ENCODE results near the gene ROBO1.
"Not testable (repeated sequence)": the region's sequence is repeated elsewhere in the genome, so short reads cannot be mapped to it uniquely, and the experiment has no call there.

ROBO1 gene

GRCh38 chr3:78697426-78697825 lies 1070.4 kb downstream of the ROBO1 start:
- WGBS, result 94% methylated on average over 5 of the region's 5 CpGs
- Histone ChIP-seq H3K9me3 (ENCODE audit: insufficient read depth, low read depth, low read length) (no peaks in the 10 kb centered on the region), H3K4me1 (ENCODE audit: insufficient read depth, low read length) (no peaks in the 10 kb centered on the region), H3K27me3 (ENCODE audit: insufficient read depth, low read length) (no peaks in the 10 kb centered on the region), H3K27ac (ENCODE audit: low read depth, low read length) (no peak overlapping the region), H3K4me3 (ENCODE audit: low read length) (no peak overlapping the region), H3K9ac (ENCODE audit: low read depth, low read length) (no peak overlapping the region), H3K36me3 (ENCODE audit: insufficient read depth, low read length) (no peaks in the 10 kb centered on the region)

DNA sequence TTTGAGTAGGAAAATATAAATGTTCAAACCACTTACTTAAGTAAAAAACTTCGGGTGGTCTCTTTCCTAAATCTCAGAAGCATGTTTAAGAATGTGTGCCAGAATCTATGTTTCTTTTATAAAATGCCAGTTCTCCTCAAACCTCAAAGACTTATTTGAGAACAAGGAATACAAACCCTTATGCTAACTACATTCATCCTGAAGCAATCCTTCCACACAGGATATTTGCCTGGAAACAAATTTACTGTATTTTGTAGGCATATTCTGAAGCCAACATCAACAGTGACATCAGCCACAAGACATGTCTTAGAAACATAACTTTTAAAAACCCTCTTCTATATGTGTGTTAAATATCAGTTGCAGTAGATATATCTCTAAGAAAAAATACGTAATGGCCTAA lies 1077.0 kb downstream of the ROBO1 start:
- WGBS, result no CpG with 5 or more reads among the region's 2 CpGs
- peaks cover 4% of the 10 kb centered on the region; the same call in 1 of the 2 replicates for H3K36me3 ChIP-seq (ENCODE audit: insufficient read depth, low read length)
- H3K9ac ChIP-seq (ENCODE audit: low read depth, low read length), result no peak overlapping the region
- no peak overlapping the region for H3K27ac ChIP-seq (ENCODE audit: low read depth, low read length)
- no peaks in the 10 kb centered on the region for H3K27me3 ChIP-seq (ENCODE audit: insufficient read depth, low read length)
- no peaks in the 10 kb centered on the region for H3K9me3 ChIP-seq (ENCODE audit: insufficient read depth, low read depth, low read length)
- H3K4me1 ChIP-seq (ENCODE audit: insufficient read depth, low read length), result no peaks in the 10 kb centered on the region
- no peak overlapping the region for H3K4me3 ChIP-seq (ENCODE audit: low read length)

DNA sequence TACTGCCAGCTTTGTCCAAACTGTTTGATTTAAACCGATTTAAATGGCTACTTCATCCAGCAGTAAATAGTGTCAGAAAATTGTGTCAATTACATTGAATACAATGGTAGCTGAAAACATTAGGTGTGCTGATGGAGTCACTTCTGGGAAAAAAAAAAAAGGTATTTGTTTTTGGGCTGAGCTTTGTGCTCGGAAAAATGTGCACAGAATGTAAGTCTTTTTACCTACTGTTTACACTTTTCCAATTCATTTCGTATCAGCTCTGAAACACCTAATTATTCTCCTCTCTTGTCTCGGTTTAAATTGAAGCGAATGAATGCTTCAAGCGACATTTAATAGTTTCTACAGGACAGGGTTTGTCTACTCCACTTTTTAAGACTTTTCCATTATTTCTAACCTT lies 1078.4 kb downstream of the ROBO1 start:
- WGBS, result 88% methylated on average over 6 of the region's 6 CpGs

GRCh38 chr3:78687520-78687919 lies 1080.3 kb downstream of the ROBO1 start:
- 98% methylated on average over 4 of the region's 4 CpGs for WGBS
- Histone ChIP-seq H3K9ac (ENCODE audit: low read depth, low read length) (no peak overlapping the region), H3K36me3 (ENCODE audit: insufficient read depth, low read length) (peaks cover 20% of the 10 kb centered on the region), H3K27ac (ENCODE audit: low read depth, low read length) (no peak overlapping the region), H3K4me3 (ENCODE audit: low read length) (no peak overlapping the region), H3K9me3 (ENCODE audit: insufficient read depth, low read depth, low read length) (no peaks in the 10 kb centered on the region), H3K27me3 (ENCODE audit: insufficient read depth, low read length) (no peaks in the 10 kb centered on the region), H3K4me1 (ENCODE audit: insufficient read depth, low read length) (no peaks in the 10 kb centered on the region)

More for the DNA sequence above, 1078.4 kb downstream of the ROBO1 start:
- Histone ChIP-seq H3K4me1 (ENCODE audit: insufficient read depth, low read length) (no peaks in the 10 kb centered on the region), H3K9me3 (ENCODE audit: insufficient read depth, low read depth, low read length) (no peaks in the 10 kb centered on the region), H3K36me3 (ENCODE audit: insufficient read depth, low read length) (peaks cover 15% of the 10 kb centered on the region), H3K27me3 (ENCODE audit: insufficient read depth, low read length) (no peaks in the 10 kb centered on the region), H3K27ac (ENCODE audit: low read depth, low read length) (no peak overlapping the region), H3K4me3 (ENCODE audit: low read length) (no peak overlapping the region), H3K9ac (ENCODE audit: low read depth, low read length) (no peak overlapping the region)

- Histone ChIP-seq H3K4me3 (ENCODE audit: low read length) (no peak overlapping the region), H3K9me3 (ENCODE audit: insufficient read depth, low read depth, low read length) (no peaks in the 10 kb centered on the region), H3K4me1 (ENCODE audit: insufficient read depth, low read length) (no peaks in the 10 kb centered on the region), H3K9ac (ENCODE audit: low read depth, low read length) (no peak overlapping the region), H3K27me3 (ENCODE audit: insufficient read depth, low read length) (no peaks in the 10 kb centered on the region), H3K27ac (ENCODE audit: low read depth, low read length) (no peak overlapping the region), H3K36me3 (ENCODE audit: insufficient read depth, low read length) (peaks cover 24% of the 10 kb centered on the region)
- no CpG with 5 or more reads among the region's 2 CpGs for WGBS
Measured at GRCh38 chr3:78683284-78683683, 1084.5 kb downstream of the ROBO1 start.

DNA sequence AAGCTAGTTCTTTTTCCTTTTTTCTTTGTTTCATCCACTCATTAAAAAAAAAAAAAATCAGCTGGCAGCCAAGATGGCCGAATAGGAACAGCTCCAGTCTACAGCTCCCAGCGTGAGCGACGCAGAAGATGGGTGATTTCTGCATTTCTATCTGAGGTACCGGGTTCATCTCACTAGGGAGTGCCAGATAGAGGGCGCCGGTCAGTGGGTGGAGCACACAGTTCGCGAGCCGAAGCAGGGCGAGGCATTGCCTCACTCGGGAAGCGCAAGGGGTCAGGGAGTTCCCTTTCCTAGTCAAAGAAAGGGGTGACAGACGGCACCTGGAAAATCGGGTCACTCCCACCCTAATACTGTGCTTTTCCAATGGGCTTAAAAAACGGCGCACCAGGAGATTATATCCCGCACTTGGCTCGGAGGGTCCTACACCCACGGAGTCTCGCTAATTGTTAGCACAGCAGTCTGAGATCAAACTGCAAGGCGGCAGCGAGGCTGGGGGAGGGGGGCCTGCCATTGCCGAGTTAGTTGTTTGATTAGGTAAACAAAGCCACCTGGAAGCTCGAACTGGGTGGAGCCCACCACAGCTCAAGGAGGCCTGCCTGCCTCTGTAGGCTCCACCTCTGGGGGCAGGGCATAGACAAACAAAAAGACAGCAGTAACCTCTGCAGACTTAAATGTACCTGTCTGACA lies 1092.5 kb downstream of the ROBO1 start:
- H3K27me3 ChIP-seq (ENCODE audit: insufficient read depth, low read length); H3K9me3 ChIP-seq (ENCODE audit: insufficient read depth, low read depth, low read length); H3K36me3 ChIP-seq (ENCODE audit: insufficient read depth, low read length); H3K9ac ChIP-seq (ENCODE audit: low read depth, low read length); H3K27ac ChIP-seq (ENCODE audit: low read depth, low read length); H3K4me1 ChIP-seq (ENCODE audit: insufficient read depth, low read length): not testable (repeated sequence)
- peak overlapping the region; percentile 36 for H3K4me3 ChIP-seq (ENCODE audit: low read length)
- WGBS, result 71% methylated on average over 25 of the region's 25 CpGs

GRCh38 chr3:78670746-78671145 lies 1097.1 kb downstream of the ROBO1 start:
- Histone ChIP-seq H3K9ac (ENCODE audit: low read depth, low read length) (no peak overlapping the region), H3K9me3 (ENCODE audit: insufficient read depth, low read depth, low read length) (peaks cover 3% of the 10 kb centered on the region; the same call in 1 of the 2 replicates), H3K27me3 (ENCODE audit: insufficient read depth, low read length) (no peaks in the 10 kb centered on the region), H3K4me1 (ENCODE audit: insufficient read depth, low read length) (no peaks in the 10 kb centered on the region), H3K27ac (ENCODE audit: low read depth, low read length) (no peak overlapping the region), H3K4me3 (ENCODE audit: low read length) (no peak overlapping the region), H3K36me3 (ENCODE audit: insufficient read depth, low read length) (peaks cover 32% of the 10 kb centered on the region)
- no CpG with 5 or more reads among the region's 4 CpGs for WGBS

DNA sequence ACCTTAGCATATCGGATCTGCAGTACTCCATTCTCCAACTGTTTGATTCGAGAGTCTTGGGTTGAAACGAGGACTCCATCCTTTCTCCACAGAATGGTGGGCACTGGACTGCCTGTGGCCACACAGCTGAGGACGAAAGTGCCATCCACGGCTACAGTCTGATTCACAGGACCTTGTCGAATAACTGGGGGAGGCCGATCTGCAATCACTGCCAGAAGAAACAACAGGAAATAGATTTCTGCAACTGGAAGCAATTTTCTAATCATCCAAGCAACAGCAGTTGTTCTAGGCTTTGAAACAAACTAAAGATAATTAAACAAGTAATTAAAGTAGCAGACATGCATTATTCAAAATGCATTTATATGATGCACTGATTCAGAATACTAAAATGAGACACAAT lies 1097.7 kb downstream of the ROBO1 start:
- 94% methylated on average over 7 of the region's 7 CpGs for WGBS

DNA sequence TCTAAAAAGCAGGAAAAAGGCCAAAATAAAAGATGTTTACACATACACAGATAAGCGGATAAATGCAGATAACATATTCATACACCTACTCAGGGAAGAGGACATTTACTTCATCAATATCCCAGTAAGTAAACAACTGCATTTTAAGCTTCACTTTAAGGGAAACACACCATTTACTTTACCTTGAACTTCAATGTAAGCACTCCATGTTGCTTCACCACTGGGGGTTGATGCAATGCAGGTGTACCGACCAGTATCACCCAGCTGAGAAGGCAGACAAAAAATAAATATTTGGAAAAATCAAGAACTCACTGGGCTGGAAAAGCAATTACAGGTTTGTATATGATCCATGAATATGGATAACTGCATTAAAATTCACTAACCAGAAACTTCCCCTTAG lies 1099.5 kb downstream of the ROBO1 start:
- Histone ChIP-seq H3K27me3 (ENCODE audit: insufficient read depth, low read length) (no peaks in the 10 kb centered on the region), H3K9me3 (ENCODE audit: insufficient read depth, low read depth, low read length) (no peaks in the 10 kb centered on the region), H3K4me1 (ENCODE audit: insufficient read depth, low read length) (no peaks in the 10 kb centered on the region), H3K36me3 (ENCODE audit: insufficient read depth, low read length) (peaks cover 31% of the 10 kb centered on the region), H3K9ac (ENCODE audit: low read depth, low read length) (no peak overlapping the region), H3K27ac (ENCODE audit: low read depth, low read length) (no peak overlapping the region), H3K4me3 (ENCODE audit: low read length) (no peak overlapping the region)
- WGBS, result 70% methylated on average over 2 of the region's 2 CpGs

More for the DNA sequence above, 1097.7 kb downstream of the ROBO1 start:
- Histone ChIP-seq H3K4me1 (ENCODE audit: insufficient read depth, low read length) (no peaks in the 10 kb centered on the region), H3K4me3 (ENCODE audit: low read length) (no peak overlapping the region), H3K36me3 (ENCODE audit: insufficient read depth, low read length) (peaks cover 37% of the 10 kb centered on the region), H3K9ac (ENCODE audit: low read depth, low read length) (no peak overlapping the region), H3K9me3 (ENCODE audit: insufficient read depth, low read depth, low read length) (peaks cover 3% of the 10 kb centered on the region; the same call in 1 of the 2 replicates), H3K27ac (ENCODE audit: low read depth, low read length) (no peak overlapping the region), H3K27me3 (ENCODE audit: insufficient read depth, low read length) (no peaks in the 10 kb centered on the region)

DNA sequence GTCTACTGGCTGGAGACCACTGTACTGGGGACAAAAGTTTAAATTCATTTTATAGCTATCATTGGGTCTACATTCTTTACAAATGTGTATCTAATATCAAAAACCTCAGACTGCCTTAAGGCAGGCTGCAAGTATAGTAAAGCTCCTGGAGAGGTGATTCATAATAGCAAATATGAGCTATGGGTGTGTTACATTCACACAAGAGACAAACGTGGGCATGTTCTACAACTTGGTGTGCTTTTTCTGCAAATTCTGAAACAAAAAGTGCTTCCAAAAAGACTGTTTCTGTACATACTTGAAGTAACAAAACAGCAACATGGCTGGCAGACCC lies 1101.4 kb downstream of the ROBO1 start:
- Histone ChIP-seq H3K9me3 (ENCODE audit: insufficient read depth, low read depth, low read length) (no peaks in the 10 kb centered on the region), H3K27ac (ENCODE audit: low read depth, low read length) (no peak overlapping the region), H3K9ac (ENCODE audit: low read depth, low read length) (no peak overlapping the region), H3K4me1 (ENCODE audit: insufficient read depth, low read length) (no peaks in the 10 kb centered on the region), H3K36me3 (ENCODE audit: insufficient read depth, low read length) (peaks cover 34% of the 10 kb centered on the region), H3K27me3 (ENCODE audit: insufficient read depth, low read length) (no peaks in the 10 kb centered on the region), H3K4me3 (ENCODE audit: low read length) (no peak overlapping the region)
- 100% methylated on average over 1 of the region's 1 CpG for WGBS

GRCh38 chr3:78665776-78666469 lies 1101.9 kb downstream of the ROBO1 start:
- Histone ChIP-seq H3K9ac (ENCODE audit: low read depth, low read length) (no peak overlapping the region), H3K27me3 (ENCODE audit: insufficient read depth, low read length) (no peaks in the 10 kb centered on the region), H3K4me1 (ENCODE audit: insufficient read depth, low read length) (no peaks in the 10 kb centered on the region), H3K9me3 (ENCODE audit: insufficient read depth, low read depth, low read length) (no peaks in the 10 kb centered on the region), H3K27ac (ENCODE audit: low read depth, low read length) (no peak overlapping the region), H3K36me3 (ENCODE audit: insufficient read depth, low read length) (peaks cover 37% of the 10 kb centered on the region), H3K4me3 (ENCODE audit: low read length) (no peak overlapping the region)
- WGBS, result 84% methylated on average over 11 of the region's 11 CpGs

All from HUES64 (cell line).